ENCODE measurements around the gene DDAH1.
A peak's percentile ranks its signal among the peaks of the same experiment; 100 is the strongest.

Gene DDAH1

DNA sequence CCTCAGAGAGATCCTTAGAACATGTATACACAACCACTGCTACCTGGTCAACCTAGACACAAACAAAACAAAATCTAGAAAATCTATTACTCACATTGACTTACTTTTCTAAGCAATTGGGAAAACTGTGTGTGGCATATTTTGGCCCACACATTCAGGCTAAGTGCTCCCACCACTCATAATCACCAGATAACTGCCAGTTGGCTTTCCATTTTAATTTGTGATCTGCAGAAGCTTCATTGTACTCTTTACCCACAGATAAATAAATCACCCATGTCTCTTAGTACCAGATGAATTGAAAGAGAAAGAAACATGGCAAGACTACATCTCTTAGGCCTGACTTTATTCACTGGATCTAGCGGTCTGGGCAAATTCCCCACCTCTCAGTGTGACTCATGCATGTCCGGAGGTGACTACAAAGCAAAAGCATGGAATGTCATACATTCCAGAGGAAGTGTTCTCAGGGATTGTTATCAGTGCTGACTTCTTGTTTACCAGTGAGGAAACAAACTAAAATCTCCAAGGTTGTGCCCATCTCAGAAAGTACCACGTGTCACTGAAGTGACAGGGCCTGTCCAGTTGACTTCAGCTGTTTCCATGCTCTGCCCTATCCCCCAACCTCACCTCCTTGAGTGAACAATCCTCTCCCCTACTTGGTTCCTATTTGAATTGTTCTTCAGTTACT lies 136.1 kb downstream of the DDAH1 start:
- peak; percentile 85 for DNase-seq (ENCODE audit: low read depth)

DNA sequence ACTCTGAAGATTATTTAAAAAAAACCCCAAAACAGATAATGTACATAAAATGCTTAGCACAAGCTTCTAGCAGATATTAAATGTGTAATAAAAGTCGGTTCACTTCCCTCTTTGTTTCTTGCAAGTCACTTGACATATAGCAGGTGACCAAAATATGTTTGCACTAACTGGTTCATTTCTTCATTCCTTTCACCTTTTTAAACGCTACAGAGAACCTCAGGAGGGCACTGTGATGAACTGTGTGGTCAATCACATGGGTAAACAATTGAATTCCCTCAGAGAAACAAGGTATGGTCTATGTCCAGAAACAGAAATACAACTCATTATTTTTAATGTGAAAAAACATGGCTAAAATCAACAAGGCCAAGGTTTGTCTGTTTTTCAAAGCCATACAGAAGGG lies 137.2 kb downstream of the DDAH1 start:
- DNase-seq (ENCODE audit: low read depth), result no peak

DNA sequence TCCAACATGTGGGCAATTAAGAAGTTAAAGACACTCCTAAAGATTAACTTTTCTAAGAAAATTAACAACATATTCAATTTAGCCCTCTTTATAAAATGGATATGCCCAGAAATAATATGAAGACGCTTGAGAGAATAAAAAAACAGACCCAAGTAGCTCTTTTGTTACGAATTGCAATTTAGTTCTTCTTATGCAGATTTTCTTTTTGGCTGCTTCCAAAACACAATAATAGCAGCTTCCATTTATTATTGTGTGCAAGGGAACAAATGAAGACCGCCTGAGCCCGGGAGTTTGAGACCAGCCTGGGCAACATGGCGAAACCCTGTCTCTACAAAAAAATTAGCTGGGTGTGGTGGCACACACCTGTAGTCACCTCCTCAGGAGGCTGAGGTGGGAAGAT lies 138.1 kb downstream of the DDAH1 start:
- DNase-seq (ENCODE audit: low read depth), result no peak

DNA sequence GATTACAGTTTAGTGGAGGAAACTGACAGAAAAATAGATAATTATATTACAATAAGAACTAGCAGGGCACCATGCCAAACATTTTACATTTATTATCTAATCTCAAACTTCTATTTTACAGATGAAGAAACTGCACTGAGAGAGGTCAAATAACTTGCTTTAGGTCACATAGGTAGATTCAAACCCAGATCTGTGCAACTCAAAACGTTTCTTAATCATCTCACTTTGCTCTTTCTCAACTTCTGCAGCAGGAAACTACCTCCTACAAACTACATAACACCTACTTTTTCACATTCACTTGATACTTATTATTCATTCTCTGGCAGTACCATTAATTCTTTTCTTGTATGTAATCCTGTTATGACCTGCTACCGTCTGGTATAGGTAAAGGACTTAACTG lies 138.6 kb downstream of the DDAH1 start:
- no peak for DNase-seq (ENCODE audit: low read depth)

DNA sequence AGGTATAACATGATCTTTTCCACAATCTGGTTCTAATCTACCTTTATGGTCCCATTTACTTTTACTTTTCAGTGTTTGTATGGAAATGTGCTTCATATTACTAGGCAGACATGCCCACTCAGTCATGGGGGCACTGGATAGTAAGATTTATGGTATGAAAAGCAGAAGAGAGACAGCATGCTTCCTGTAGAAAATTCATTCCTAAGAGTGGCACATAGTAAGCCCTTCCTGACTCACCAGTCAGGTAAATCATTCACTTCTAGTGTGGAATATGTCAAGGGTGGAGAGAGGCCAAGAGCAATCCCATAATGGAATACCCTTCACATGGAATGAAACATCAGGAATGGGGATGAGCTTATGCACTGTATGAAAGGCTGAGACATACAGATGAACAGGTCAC lies 139.0 kb downstream of the DDAH1 start:
- DNase-seq (ENCODE audit: low read depth), result no peak

DNA sequence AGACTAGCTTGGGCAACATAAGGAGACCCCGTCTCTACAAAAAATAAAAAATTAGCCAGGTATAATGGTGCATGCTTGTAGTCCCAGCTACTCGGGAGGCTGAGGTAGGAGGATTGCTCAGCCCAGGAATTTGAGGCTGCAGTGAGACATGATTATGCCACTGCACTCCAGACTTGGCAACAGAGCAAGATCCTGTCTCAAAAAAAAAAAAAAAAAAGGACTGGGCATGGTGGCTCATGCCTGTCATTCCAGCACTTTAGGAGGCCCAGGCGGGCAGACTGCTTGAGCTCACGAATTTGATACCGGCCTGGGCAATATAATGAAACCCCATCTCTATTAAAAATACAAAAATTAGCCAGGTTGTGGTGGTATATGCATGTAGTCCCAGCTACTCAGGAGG lies 141.2 kb downstream of the DDAH1 start:
- no peak for DNase-seq (ENCODE audit: low read depth)

DNA sequence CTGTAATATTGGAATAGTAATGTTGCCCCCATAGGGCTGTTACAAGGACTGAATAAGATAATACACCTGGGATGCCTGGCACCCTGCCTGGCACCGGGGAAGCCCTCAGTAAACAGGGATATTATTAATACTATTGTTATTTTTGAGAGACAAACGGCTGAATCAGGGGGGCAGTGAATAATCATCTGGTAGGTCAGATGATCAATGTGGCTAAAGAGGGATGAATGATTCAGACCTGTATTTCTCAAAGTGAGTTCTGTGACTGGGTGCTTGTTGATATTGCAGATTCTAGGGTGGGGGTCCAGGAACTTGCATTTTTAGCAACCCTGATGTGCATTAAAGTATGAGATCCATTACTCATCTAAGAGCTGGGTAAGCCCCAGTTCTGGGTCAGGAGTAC lies 142.3 kb downstream of the DDAH1 start:
- DNase-seq (ENCODE audit: low read depth), result no peak

DNA sequence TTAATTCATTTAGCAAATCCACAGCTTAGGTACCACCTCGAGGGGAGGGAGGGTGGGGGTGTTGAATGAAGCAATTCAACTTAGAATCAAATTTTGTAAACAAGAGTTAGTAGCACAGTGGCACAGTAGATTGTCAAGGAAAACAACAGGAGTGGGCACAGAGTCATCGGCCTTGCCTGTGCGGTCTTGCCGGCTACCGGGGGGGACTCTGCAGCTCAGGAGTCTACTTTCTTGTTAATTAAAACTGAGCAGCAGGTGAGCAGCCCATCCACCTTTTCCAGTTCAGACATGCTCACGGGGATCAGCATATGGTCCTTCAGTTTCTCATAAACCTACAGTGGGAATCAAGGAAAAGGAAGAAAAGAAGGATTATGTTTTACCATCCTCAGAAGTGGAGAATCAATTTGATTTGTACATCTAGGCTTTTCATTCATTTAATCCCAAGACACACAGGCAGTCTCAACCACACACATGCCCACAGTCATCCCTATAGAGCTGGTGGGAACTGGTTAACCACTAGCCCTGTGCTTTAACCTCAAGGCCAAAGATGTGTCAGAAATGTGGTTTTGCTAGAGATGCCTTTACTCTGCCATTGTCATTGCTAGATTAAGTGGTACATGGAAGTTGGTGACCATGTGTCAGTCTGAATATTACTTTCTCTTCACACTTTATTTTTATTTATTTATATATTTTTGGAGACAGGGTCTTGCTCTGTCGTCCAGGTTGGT lies 143.6 kb downstream of the DDAH1 start:
- DNase-seq (ENCODE audit: low read depth), result no peak

DNA sequence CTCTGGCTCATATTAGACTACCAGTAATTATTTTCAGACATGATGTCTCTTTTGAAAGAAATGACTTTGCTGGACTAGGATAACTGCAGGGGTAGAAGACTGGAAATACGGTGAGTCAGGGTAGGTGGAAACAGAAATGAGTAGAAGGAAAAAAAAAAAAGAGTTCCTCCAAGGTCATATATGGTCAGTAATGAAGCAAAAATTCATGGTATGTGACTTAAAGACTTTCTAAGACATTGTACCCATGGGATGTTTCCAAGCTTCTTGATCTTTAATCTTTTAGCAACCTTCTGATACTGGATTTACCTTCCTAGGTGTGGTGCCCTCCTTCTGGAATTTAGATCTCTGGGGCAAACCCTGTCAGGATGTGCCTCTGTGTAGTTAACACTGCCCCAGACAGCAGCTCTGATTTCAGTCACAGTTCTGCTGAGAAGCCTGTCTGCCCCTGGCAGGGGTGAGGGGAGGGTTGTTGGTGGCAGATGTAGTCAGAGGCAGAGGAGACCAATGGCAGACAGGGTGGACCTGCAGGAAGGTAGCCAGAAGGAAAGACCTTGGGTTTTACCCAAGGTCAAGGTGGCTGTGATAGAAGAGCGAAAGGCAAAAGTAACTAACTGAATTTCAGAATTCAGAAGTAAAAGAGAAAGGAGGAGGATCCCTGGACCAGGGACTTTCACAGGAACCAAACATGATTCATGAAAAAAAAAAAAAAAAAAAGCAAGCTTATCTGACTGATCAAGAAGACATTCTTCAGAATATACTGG lies 144.4 kb downstream of the DDAH1 start:
- no peak for DNase-seq (ENCODE audit: low read depth)

DNA sequence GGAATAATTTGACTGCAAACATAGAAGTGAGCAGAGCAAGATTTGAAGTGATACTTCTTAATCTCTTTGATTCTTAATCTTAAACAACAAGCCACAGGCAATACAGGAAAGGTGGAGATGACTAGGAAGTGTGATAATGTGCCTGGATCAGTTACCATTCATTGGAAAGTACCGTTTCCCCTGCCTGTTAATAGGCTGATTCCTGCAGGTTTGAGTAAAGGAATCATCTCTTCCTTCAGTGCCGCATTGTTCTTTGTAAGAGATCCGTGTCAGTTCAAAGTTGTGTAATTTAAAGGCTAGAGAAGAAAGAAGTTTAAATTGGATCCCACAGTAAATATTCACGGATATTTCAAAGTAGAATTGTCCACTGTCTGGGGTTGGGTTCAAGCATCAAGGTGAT lies 145.0 kb downstream of the DDAH1 start:
- DNase-seq (ENCODE audit: low read depth), result no peak

DNA sequence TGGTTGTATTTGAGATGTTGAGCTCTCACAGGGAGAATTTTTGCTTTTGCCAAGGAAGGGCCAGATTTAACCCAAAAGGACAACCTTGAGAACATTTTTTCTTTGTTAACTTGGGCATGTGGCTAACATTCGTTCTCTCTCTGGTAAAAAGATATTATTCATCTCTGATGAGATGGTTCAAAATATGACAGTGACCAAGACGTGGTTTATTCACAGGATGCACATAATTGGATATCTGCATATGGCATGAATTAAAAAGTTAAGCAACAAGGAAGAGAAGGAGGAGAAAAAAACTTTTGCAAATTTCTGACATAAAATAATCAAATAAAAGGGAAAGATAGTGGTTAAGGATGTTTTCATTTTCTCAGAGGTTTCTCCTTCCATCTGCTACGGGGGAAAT lies 145.5 kb downstream of the DDAH1 start:
- peak; percentile 83 for DNase-seq (ENCODE audit: low read depth)

DNA sequence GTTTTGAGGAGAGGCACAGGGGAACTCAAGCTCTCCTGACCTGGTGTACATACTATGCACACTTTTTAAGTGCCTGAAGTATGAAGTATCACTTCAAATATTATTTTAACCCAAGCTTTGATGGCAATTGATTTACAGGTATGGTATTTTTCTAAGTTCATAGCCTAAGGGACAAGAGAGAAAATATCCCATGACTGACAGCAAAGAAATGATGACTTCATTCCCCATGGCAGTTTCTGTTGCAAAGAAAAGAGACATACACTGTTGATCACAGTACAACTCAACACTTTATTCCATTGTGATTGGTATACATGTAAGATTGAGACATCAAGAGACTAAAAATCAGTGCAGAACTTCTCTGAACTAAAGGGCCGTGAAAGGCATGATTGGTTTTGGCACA lies 146.7 kb downstream of the DDAH1 start:
- no peak for DNase-seq (ENCODE audit: low read depth)

DNA sequence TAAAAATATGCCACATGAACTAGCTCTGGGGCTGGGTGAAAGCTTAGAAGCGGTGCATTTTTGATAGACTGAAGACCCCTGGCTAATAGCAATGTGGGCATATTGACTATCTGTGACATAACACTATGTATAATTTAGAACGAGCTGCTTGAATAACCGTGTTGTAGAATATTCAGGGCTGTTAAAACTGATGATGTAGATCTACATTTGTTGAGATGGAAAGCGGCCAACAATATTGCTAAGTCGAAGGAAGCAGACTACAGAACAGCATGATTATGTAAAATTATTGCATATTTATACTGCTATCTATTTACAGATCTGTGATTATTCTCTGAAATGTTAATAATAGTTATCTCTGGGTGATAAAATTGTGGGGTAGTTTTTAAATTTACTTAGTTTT lies 147.4 kb downstream of the DDAH1 start:
- no peak for DNase-seq (ENCODE audit: low read depth)

DNA sequence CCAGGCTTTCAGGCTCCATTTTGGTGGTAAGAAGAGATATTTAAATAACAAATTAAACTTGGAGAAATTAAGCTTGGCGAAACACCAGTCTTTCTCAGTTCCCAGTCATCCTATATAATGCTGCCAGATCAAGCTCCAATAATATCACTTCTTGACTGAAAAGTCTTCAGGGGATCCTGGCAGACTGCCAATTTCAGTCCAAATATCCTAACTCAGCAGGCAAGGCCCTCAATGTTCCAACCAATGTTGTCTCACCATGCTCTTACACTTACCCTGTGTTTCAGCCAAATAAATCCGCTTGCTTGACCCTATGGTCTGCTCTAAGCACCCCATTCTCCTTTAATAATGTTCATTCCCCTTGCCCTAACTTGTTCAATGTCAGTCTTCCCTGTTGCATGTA lies 148.6 kb downstream of the DDAH1 start:
- DNase-seq (ENCODE audit: low read depth), result no peak

DNA sequence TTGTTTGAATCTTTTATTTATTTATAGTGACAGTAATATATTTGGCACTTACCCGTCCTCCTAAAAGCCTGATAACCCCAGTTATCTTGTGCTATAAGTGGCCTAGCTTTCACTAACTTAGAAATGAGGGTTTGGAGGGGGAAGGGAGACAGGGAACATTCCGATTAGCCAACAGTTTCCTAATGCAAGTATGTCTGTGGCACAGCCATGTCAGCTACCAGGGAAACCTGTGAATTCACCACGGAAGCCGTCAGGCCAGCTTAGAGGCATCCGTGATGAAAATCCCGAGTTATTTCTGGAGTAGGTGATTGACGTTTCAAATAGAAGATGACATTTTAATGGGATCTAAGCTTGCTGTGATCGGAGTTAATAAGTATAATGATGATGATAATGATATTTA lies 149.2 kb downstream of the DDAH1 start:
- DNase-seq (ENCODE audit: low read depth), result no peak

DNA sequence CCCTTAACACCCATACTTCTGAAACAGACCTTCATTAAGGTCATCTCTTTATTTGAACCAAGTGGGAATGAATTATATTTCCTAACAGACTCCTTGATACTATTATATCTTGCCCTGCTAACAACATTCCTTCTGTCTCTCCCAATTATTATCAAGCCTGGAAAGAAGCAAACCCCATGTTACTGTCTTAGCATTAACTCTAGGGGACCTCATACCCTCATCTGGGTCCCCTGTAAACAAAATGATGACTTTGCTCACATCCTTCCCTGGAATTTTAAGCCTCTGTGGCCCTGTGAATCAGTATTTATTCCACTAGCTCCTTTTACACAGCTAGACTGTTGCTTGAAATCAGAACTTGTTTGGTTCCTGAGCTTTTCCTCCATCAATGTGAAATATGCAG lies 150.2 kb downstream of the DDAH1 start:
- peak; percentile 86 for DNase-seq (ENCODE audit: low read depth)

DNA sequence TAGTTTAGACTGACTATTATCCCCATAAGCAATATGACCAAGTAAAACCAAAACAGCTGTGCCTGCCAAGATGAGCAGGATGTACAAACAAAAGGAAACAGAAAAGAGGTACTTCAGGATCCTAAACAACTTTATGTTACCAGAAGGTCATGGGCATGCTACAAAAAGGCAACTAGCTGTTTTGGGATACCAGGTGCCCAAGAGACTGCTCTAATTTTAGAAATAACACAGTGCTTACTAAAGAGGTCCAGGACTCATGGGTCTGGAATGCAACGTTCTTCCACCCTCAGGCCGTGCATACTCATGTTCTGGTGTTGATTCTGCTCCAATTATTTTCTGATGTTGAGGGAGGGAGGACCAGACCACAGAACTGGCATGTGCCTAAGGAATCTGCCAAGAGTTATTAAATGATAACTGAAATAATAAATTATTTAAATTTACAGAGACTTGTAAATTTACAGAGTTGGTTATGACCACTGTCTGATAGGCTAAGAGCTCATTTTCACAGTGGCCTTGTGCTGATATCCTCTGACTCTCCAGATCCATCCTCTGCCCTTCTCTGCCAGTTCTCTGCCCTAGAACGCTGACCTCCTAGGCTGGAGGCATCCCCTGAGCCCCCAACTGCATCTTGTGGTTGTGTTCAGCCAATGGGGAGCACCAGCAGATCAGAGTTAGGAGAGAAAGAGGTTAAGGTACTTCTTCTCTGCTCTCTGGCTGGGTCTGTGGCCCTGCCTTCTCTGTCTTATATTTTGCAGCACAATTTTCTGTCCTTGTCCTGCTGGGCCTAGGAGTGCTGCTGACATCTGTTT lies 150.9 kb downstream of the DDAH1 start:
- peak; percentile 98 for DNase-seq (ENCODE audit: low read depth)

DNA sequence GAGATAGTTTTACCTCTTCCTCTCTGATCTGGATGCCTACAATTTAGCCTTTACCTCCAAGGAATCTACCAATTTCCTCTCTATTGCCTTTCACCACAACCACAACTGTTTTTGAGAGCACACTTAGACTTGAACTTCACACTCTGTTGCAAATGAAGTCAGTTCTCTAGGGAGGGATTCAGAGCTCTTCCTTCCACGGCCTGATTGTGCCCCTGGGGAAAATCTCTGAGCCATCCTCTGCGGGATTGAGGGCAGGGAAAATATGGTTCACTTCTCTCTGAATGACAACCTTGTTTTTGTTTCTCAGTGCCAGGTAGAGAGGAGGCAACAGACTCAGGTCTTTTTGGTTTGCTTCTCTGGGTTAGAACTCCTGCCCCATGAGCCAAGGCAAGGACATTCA lies 153.1 kb downstream of the DDAH1 start:
- DNase-seq (ENCODE audit: low read depth), result peak; percentile 37

DNA sequence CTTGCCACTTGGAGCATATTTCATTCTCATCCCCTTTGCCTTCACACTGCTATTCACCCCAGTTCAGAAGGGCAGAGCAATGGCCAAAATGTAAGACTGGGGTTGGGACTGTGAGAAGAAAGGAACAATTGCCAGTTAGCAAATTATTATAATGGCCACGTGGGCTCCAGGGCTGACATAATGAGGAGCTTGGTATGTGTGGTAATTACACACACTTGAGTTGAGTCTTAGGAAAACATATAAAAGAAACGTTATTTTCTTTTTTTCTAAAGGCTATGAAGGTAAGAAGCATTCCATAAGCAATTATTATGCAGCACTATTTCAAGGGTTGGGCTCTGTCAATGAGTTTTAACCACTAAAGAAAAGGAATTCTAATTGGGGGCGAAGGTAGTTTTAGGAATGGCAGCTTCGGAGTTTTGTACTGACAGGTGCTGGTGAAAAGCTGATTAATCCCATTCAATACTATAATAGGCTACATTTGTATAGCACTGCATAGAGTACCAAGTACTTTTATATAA lies 156.1 kb downstream of the DDAH1 start:
- no peak for DNase-seq (ENCODE audit: low read depth)

DNA sequence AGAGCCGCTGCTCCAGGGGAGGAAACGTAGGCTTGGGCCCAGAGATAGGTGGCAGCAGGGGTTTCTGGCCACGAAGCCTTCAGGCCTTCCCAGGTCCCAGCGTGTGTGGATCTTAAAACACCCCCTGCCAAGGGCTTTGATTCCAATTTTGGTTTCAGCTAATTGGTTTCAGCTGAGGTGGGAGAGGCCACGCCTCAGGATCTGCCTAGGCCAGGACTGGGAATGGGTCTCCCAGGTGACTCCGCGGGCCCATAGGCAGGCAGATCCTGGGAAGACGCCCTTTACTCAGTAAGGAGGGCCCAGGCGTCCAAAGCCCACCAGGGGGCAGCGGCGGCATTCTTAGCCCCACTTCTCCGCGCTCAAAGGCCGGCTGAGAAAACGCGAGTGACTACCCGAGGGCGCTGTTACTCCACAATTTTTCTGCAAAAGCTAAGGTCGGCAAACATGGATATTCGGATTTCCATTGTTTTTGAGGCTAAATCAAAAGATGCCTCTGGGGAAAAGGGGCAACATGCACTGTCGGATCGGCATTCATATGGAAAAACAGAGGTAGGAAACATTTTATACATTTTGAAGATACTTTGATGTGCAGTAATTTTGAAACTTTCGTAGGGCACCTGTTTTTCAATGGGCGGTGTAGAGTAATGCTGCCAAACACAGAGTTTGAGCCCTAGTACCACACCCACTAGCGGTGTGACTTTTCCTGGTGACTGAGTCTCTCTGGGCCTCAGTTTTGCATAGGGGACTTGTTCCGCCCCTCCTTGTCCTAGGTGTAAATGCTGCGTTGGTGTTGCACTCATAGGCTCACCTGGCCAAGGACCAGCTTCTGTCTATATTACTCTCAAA lies 156.7 kb downstream of the DDAH1 start:
- peak; percentile 78 for DNase-seq (ENCODE audit: low read depth)

DNA sequence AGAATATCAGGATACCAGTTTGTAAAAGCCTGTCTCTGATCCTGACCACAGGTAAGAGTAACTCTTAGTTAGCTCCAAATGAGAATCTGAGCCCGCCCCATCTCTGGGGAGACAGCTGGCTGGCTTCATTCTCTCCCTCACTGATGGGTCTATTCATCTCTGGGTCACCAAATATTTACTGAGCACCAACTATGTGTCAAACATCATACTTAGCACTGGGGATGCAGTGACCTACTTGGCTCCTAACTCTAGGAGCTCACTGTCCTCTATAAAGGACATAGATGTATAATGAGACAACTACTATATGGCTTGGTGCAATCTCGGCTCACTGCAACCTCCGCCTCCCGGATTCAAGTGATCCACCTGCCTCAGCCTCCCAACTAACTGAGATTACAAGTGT lies 158.7 kb downstream of the DDAH1 start:
- no peak for DNase-seq (ENCODE audit: low read depth)

Measured in fibroblast of gingiva (primary cell).